ENCODE measurements around the gene TTC28. TPM values are rescaled to one million over a fixed set of nuclear protein-coding genes. Genes with fewer than 3 reads are reported as not detected.
A peak's percentile ranks its signal among the peaks of the same experiment; 100 is the strongest.

The TTC28 gene
- total and polyA plus RNA-seq, 12 donors: 3.4 to 75.6 (median 28.6) TPM

GRCh38 chr22:28051787-28052356, 627.8 kb downstream of the TTC28 start:
- Histone ChIP-seq H3K27me3 (no peaks in the 10 kb centered on the region), H3K36me3 (replicated peaks in 1 of 2) (no peaks in the 10 kb centered on the region), H3K4me3 (no peak overlapping the region), H3K9me3 (replicated peaks in 1 of 3) (no peaks in the 10 kb centered on the region), H3K4me1 (replicated peaks in 1 of 2) (no peaks in the 10 kb centered on the region), H3K27ac (no peak overlapping the region)
- DNase-seq: peak; percentile 50 to 89 (median 74)
- 45 to 52% (median 48%) methylated on average over 5 of the region's 5 CpGs for WGBS, 4 donors
- no peak for TF ChIP-seq POLR2A (IDR thresholded peaks at IDR 0.05)
- TF ChIP-seq, protein P1, sequence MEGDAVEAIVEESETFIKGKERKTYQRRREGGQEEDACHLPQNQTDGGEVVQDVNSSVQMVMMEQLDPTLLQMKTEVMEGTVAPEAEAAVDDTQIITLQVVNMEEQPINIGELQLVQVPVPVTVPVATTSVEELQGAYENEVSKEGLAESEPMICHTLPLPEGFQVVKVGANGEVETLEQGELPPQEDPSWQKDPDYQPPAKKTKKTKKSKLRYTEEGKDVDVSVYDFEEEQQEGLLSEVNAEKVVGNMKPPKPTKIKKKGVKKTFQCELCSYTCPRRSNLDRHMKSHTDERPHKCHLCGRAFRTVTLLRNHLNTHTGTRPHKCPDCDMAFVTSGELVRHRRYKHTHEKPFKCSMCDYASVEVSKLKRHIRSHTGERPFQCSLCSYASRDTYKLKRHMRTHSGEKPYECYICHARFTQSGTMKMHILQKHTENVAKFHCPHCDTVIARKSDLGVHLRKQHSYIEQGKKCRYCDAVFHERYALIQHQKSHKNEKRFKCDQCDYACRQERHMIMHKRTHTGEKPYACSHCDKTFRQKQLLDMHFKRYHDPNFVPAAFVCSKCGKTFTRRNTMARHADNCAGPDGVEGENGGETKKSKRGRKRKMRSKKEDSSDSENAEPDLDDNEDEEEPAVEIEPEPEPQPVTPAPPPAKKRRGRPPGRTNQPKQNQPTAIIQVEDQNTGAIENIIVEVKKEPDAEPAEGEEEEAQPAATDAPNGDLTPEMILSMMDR (IDR thresholded peaks at IDR 0.05): peak; percentile 73 to 87 (median 80)
- intact Hi-C loops (cut with DNase I): loop anchor here in 1 of 2 donors (5.0 to 10.0 kb wide), 2 partner anchors 393 to 540 kb away; no protein-coding TSS in a partner anchor

DNA sequence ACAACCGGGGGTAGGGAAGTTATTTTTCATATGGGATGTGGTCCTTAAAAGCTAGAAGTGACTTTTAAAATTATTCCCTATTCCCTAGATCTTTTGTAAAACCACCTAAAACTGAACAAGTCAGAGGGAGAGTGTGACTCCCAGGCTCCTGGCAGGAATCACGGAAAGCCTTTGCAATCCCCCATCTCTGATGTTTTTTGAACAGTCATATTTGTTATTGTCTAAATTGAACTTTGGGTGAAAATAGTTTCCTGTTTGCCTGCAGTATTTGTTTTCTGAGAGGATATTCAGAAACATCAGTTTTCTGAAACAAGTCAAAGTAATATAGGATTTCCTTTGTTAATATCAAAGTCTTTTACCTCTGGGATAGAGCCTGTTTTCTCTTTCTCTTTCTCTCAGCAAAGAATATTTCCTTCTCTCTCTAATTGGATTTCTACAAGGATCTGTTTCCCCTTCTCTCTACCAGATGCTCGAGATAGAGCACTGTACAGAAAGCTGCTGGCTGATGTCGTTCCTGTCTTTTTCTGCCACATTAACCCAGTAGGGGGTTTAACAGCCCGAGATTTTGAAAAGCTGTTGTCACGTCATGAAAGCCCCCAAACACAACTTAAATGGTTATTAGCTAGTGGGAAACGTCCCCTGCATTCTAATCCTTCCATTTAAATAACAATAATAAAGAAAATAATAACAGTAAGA, 628.4 kb downstream of the TTC28 start:
- no peaks in the 10 kb centered on the region for H3K9me3 ChIP-seq (replicated peaks in 1 of 3)
- no peak for TF ChIP-seq POLR2A (IDR thresholded peaks at IDR 0.05)
- TF ChIP-seq, protein P1 (IDR thresholded peaks at IDR 0.05): no peak
- H3K27me3 ChIP-seq: no peaks in the 10 kb centered on the region
- WGBS, 4 donors: 58 to 71% (median 61%) methylated on average over 7 of the region's 7 CpGs
- no peaks in the 10 kb centered on the region for H3K4me1 ChIP-seq (replicated peaks in 1 of 2)
- intact Hi-C loops (cut with DNase I): loop anchor here in 1 of 2 donors (5.0 to 10.0 kb wide), 2 partner anchors 394 to 541 kb away; no protein-coding TSS in a partner anchor
- H3K4me3 ChIP-seq: no peak overlapping the region
- no peak overlapping the region for H3K27ac ChIP-seq
- no peak for DNase-seq
- H3K36me3 ChIP-seq (replicated peaks in 1 of 2): no peaks in the 10 kb centered on the region

GRCh38 chr22:28048529-28048928, 631.1 kb downstream of the TTC28 start:
- H3K4me3 ChIP-seq: no peak overlapping the region
- H3K36me3 ChIP-seq (replicated peaks in 1 of 2): no peaks in the 10 kb centered on the region
- WGBS, 4 donors: 37 to 64% (median 62%) methylated on average over 2 of the region's 2 CpGs
- no peaks in the 10 kb centered on the region for H3K9me3 ChIP-seq (replicated peaks in 1 of 3)
- intact Hi-C loops (cut with DNase I): no loop called here
- DNase-seq: no peak
- TF ChIP-seq, protein P1 (IDR thresholded peaks at IDR 0.05): no peak
- no peak for TF ChIP-seq POLR2A (IDR thresholded peaks at IDR 0.05)
- H3K4me1 ChIP-seq (replicated peaks in 1 of 2): no peaks in the 10 kb centered on the region
- H3K27me3 ChIP-seq: no peaks in the 10 kb centered on the region
- H3K27ac ChIP-seq: peak overlapping the region in 1 of 5 donors; percentile 63

- Histone ChIP-seq H3K27ac (peak overlapping the region in 1 of 5 donors; percentile 63), H3K9me3 (replicated peaks in 1 of 3) (no peaks in the 10 kb centered on the region), H3K4me3 (no peak overlapping the region), H3K36me3 (replicated peaks in 1 of 2) (no peaks in the 10 kb centered on the region), H3K4me1 (replicated peaks in 1 of 2) (no peaks in the 10 kb centered on the region), H3K27me3 (no peaks in the 10 kb centered on the region)
- intact Hi-C loops (cut with DNase I): no loop called here
- no peak for DNase-seq
- TF ChIP-seq, protein P1 (IDR thresholded peaks at IDR 0.05): no peak
- no peak for TF ChIP-seq POLR2A (IDR thresholded peaks at IDR 0.05)
- WGBS, 4 donors: 82 to 100% (median 93%) methylated on average over 1 of the region's 1 CpG
These were observed 631.9 kb downstream of the TTC28 start for GRCh38 chr22:28047740-28048139.
